Left forelimb (tissue), 1 donor: ENCODE measurements around the gene METTL21A.

ENCODE experiments used
- DNase-seq: peaks from one replicate; pipeline ENCODE4 v3.0.0-alpha.2; 2018; ENCODE audit warnings: low spot score

The METTL21A gene

DNA sequence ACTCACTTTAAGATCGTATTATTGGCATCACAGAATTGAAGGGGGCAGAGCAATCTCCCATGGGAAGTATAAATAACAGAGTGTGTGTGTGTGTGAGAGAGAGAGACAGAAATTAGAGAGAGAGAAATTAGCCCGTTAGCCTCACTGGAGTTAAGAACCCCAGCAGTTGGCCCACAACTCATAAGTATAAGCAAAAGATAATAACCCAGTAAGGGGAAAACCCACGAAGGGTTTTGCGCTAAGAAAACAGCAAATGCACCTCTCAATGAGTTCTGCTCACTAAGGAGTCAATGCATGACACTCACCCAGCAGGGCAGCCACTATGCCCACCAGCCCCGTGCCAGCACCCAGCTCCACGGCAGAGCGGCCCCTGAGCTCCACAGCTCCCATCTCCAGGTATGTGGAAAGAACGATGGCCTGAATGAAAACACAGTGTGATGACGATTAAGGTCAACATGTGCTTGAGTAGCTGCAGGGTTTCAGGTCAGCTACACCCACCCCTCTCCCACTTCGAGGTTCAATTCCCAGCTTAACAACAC is 3.6 kb downstream of the METTL21A start:
- no peak for DNase-seq

DNA sequence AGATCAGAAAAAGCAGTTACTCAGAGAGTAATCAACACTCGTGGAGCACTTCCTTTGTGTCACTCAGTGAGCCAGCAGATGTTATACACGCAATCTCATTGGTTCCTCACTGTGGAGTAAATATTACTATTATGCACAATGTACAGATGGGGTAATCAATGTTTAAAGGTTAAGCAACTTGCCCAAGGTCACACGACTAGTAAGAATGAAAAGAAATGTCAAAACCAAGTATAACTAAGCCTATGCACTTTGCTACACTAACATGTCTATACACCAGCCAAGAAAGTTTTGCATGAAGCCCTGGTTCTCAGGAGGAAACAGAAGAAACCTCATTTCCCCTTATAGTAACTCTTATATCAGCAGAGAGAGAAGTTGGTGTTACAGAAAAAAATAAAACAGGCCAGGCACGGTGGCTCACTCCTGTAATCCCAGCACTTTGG is 5.4 kb downstream of the METTL21A start:
- no peak for DNase-seq

DNA sequence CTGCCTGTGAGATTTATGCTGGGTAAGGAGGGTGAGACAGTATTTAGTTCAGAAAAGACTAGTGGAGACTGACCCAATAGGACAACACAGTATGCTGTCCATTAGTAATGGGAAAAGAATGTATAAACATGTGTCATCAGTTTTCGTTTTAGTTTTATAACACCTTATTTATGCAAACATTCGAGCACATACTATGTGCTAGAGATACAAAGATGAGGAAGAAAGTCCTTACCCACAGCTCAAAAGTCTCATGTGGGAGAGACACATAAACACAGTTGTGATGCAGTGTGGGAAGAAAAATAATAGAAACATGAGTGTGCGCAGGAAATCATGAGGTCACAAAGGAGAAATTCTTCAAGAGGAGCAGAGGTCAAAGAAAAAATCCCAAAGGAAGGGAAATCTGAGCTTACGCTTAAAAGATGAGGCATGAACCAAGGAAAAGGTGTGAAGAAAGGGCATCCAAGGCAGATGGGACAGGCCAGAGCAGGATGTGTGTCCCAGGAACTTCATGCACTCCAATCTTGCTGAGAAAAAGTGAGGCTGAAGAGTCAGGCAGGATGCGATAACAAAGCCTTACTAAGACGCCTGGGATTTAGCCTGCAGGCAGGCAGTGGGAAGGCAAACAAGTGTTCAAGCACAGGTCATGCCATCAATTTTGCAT is 8.1 kb downstream of the METTL21A start:
- no peak for DNase-seq

DNA sequence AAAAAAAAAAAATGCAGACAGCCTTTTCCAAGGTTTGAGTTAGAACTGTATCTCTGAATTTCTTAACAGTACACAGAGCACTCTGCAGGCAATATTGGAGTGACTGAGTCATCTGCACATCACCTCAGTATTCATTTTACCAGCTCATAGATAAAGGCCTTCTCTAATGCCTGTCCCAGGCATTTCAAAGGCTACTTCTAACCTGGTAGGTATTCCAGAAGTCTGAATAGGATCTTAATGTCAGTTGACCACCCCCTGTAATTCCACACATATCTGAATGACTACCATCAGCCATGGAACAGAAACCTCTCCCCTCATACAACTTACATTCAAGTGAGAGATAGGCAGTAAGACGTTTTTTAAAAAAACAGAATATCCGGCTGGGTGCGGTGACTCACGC is 9.0 kb downstream of the METTL21A start:
- DNase-seq: no peak

DNA sequence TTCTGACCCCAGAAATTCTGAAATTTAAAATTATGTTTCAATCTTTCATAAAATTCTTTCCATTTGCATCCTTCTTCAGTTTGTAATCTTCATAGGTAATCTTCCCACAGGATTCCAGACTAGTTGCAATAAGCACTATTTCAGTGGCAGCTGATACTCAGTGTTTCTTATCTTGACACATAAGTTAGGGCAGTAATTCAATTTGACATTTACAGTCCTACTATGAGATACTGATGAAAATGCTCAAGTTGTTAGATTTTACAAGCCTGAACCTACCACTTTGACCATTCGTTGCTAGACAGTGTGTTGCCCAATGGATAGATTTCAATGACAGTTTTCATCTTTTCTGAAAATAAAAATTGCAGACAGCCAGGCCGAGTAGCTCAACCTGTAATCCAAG is 10.4 kb downstream of the METTL21A start:
- no peak for DNase-seq

DNA sequence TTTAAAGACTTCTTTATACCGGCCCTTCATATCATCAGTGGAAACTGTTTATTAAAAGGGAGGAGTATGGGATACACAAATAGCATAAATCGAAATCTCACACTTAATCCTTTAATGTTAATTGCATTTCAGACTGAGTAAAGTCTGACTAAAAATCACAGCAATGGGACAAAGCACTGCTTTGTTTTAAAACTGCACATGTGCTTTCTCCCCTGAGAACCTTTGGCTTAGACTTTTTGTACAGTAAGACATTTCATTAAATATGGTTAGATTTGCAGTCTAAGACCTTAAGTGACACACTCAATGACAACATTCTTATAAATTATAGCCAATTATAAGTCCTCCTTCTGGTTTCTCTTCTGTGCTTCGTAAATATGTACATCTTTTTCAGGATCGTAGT is 12.5 kb downstream of the METTL21A start:
- no peak for DNase-seq

DNA sequence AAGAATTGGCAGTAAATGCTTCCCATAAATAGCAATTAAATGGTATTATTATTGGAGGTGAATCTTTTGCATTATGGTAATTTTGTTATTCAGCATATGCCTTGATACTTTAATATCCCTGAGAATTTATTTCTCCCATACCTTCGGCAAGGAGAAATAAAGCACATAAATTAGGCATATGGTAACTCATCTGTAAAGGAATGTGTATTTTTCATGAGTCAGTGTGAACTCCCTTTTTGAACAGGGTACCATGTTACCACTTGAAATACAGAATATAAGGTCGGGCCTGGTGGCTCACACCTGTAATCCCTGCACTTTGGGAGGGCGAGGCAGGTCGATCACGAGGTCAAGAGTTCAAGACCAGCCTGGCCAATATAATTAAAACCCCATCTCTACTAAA is 18.4 kb downstream of the METTL21A start:
- DNase-seq: no peak

DNA sequence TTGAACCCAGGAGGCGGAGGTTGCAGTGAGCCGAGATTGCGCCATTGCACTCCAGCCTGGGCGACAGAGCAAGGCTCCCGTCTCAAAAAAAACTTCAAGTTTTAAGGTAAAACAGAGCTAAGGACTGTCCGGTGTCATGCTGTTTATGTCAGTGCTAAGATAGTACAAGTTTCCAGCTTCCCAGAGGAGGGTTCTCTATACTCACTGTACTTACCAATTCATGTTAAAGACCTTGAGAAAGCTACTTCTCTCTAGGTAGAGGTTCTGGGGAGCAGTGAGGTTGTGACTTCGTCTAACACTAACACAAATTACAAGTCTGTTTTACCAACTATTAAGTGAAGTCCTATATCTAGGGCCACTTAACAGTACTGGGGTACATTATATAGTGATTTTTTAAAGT is 18.8 kb downstream of the METTL21A start:
- no peak for DNase-seq

DNA sequence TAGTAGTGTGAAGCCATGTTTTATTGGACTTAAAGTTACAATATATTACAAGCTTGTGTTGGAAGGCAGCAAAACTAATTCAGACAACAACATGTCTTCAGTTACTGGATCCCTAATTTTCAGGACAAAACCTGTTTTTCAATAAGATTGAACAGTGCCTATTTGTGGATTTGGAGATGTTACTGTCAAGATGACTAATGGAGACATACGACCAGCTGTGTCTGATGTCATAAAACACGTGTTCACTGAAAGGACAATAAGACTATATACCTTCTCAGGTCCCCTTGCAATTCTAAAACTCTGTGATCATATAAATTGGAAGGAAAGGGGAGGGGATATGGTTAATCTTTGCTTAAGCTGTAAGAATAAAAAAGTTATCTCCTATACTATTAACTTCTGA is 21.7 kb downstream of the METTL21A start:
- DNase-seq: no peak

DNA sequence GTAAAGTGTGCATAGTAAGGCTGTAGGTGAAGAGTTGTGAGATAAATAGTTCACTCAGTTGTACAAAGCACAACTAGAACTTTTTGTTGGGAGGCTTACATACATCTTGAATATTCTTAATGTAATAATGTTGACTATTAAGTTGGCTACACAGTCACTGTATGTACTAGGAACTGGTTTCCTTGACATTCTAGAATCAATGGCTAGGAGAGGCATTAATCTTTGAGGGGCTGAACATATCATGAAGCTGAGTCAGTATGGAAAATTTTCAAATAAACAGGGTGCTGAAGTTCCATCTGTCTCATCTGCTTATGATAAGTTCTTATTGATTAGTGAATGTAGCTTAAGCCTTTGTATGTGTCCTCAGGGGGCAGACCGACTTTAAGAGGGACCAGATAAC is 23.4 kb downstream of the METTL21A start:
- DNase-seq: no peak

DNA sequence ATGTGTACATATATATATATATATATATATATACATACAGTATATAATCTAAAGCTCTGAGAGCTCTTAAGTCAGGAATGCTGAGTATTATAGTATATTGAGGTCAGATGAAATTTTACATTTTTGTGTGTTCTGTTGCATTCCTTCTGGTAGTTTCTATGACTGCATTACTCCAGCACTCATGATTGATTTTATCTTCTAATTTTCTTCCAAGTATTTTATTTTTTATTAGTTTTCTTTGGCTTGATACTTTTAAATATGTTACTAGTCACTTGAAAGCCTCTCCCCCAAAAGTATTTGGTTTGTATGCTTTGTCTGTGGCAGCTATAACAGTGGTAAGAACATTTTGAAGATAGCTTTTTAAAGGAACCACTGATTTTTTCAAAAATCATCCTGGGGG is 25.0 kb downstream of the METTL21A start:
- DNase-seq: no peak

DNA sequence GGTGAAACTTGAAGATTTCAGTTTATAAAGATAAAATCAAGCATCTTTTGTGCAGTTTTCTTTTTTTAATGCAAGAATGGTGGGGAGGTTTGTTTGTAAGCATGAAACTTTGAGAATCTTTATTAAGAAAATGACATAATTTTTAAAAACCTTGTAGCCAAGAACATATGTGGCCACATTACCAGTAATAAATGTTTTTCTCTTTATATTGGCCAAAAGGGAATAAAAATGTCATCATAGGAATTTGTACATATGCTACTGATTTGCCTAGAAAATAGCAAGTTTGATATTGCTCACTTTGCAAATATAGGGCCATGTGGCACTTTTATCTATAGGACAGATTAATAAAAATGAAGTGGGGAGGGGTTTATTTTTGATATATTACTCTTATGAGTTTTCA is 25.6 kb downstream of the METTL21A start:
- DNase-seq: no peak

DNA sequence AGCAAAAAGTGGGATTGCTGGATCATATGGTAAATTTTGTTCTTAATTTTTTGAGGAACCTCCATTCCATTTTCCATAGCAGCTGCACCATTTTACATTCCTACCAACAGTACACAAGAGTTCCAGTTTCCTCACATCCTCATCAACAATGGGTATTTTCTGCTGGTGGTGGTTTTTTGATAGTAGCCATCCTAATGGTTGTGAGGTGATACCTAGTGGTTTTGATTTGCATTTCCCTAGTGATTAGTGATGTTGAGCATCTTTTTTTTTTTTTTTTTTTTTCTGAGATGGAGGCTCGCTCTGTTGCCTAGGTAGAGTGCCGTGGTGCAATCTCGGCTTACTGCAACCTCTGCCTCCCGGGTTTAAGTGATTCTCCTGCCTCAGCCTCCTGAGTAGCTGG is 30.5 kb downstream of the METTL21A start:
- DNase-seq: no peak

DNA sequence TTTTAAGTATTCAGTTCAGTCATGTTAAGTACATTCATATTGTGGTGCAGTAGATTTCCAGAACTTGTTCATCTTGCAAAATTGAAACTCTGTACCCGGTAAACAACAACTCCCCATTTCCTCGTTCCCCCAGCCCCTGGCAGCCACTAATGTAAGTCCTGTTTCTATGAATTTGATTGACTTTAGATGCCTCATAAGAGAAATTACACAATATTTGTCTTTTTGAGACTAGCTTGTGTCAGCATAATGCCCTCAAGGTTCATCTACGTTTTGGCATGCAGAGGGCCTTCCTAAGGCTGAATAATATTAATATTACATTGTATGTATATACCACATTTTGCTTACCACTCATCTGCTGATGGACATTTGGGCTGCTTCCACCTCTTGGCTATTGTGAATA is 30.9 kb downstream of the METTL21A start:
- no peak for DNase-seq

DNA sequence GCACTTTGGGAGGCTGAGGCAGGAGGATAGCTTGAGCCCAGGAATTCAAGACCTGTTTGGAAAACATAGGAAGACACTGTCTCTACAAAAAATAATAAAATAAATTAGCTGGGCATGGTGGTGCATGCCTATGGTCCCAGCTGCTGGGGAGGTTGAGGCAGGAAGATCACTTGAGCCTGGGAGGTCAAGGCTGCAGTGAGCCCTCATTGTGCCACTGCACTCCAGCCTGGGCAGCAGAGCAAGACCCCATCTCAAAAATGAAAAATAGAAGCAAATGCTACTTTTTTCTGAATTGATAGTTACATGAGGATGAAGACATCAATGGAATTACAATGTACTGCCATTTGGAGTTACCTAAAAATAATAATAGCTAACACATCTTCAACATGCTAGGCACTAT is 31.9 kb downstream of the METTL21A start:
- DNase-seq: no peak

DNA sequence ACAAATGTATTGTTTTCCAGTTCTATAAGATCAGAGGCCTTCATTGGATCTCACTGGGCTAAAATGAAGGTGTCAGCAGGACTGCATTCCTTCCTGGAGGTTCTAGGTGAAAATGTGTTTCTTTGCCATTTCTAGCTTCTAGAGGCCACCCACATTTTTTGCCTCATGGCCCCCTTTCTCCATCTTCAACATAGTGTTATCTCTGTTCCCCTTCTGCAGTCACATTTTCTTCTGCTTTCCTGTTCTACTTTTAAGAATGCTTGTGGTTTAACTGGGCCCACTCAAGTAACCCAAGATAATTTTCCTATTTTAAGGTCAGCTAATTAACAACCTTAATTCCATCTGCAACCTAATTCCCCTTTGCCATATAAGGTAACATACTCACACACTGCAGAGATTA is 36.1 kb downstream of the METTL21A start:
- DNase-seq: no peak

DNA sequence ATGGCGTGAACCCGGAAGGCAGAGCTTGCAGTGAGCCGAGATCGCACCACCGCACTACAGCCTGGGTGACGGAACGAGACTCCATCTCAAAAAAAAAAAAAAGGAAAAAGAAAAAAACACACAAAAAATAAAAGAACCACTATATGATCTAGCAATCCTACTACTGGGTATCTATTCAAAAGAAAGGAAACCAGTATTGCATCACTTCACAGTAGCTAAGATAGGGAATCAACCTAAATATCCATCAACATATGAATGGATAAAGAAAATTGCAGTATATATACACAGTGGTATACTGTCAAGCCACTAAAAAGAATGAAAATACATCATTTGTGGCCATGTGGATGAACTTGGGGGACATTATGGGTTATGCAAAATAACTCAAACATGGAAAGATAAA is 37.9 kb downstream of the METTL21A start:
- DNase-seq: no peak

DNA sequence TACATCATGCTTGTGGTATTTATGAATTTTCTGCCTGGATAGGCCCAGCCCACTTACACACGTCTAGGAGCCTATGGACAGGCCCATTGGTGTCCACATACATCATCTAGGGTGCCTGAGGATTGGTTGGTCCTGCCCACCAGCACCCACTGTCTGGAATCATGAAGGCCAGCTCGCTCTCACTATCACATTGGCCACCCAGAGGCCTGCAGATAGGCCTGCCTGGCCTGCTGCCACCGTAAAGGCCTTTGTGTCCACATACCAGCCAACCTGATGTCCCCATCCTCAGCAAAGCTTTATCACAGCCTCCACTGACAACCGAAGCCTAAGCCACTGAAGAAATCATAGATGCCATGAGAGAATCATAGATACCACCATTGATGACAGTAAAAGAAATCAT is 40.2 kb downstream of the METTL21A start:
- DNase-seq: no peak

DNA sequence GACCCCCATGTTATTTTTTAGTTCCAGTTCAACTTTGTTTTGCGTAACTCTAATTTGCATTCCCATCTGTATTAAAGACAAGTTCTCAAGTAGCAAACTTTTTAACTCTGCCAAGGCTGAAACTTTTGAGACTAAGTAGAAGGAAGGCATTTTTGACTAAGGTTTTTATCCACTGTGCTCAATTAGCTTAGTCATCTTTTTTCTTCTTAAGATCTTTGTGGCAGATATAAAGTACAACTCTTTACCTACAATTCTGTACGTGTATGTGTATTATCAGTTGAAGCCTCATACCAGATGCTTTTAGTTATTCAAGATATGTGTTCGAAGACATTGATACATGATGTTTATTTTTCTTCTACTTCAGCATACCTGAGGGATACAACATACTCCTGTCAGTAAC is 53.8 kb downstream of the METTL21A start:
- DNase-seq: no peak

DNA sequence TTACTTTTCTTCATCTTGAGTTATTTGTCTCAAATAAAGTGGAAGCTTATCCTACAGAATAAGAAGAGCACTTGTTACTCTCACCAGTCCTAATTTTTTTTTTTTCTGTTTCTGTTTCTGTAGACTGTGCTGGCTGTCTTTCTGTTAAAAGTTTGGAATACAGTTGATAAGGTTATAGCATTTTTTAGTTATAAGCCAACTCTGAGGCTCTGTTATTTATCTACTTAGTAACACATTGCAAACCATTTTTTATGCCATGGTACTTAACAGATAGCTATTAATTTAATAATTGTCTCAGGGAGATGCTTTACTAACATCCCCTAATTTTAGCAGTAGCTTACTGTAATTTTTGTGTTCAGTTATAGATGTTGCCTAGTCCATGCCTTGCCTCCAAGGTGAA is 57.5 kb downstream of the METTL21A start:
- no peak for DNase-seq

DNA sequence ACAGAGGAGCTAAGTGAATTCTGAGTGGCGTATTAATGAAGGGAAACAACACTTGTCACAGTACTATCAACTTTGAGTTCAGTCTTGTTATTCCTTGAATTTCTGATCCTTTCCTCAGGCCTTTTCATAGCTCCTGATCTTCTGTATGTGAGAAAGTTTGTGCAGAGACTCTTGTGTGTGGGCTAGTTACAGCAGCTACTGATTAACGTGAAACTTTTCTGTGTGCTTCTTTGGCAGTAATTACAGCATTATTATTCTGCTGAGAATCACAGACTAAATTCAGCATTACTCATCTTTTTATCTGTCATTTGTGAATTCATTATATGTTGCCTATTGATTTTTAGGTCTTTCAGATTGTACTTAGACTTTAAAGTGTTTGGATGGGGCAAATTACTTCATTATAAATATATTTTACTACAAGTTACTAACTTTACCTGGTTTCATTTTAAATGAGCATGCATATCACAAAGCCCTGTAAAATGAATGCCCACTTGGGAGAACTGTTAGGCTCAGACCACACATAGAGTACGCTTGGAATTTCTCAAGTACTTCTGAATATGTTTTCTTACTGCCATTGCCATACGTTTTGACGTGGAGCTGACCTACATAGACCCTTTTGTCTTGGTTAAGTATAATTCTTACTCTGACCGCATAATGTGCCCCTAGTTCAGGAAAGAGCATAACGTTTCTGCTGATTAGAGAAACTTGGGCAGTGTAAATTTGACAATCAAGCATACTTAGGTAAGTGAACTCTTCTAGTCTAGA is 59.3 kb downstream of the METTL21A start:
- no peak for DNase-seq
